HepG2 (cell line): ENCODE results near the gene LRRC51. TPM values are rescaled to one million over a fixed set of nuclear protein-coding genes. Genes with fewer than 3 reads are reported as not detected.
A peak's percentile ranks its signal among the peaks of the same experiment; 100 is the strongest.

ENCODE experiments used
- ATAC-seq: fragments of 200-7000 bp; cut with Tn5 transposase; 3 replicates; pipeline ENCODE4 v1.9.1; 2020; ENCODE audit warnings: mild to moderate bottlenecking, moderate library complexity
- BruUV-seq: library from RNA; stranded (reverse); fragments of 400-500 nt; replicated peaks from 2 replicates; lab custom pipeline; 2021; lab: Mats Ljungman, UMichigan
- CTCF ChIA-PET: fragments of 300-600 bp; formaldehyde crosslinking; extraction: SDS; loops from one replicate; lab custom pipeline; 2021; ENCODE audit warnings: low total read pairs, inconsistent platforms, low intra/inter-chr PET ratio; lab: Yijun Ruan, JAX
- POLR2A ChIA-PET: fragments of 350-600 bp; sonication (Branson Sonifier 250); formaldehyde crosslinking; loops from one replicate; lab custom pipeline; 2020; ENCODE audit warnings: antibody characterized with exemption, inconsistent platforms; lab: Yijun Ruan, JAX
- DNase-seq: peaks from one replicate; pipeline ENCODE4 v3.0.0-alpha.2; 2015; ENCODE audit warnings: low spot score
- FAIRE-seq: peaks from 3 replicates; lab custom pipeline; 2011; peaks lifted over from hg19 to GRCh38; lab: Jason Lieb, UNC
- H2AFZ ChIP-seq: one replicate; pipeline ENCODE4 v1.6.1; 2011; ENCODE audit warnings: low read length, inconsistent platforms
- H3K27ac ChIP-seq: fragments of 300-600 bp; 3 replicates; pipeline ENCODE4 v1.8.0; 2011; ENCODE audit warnings: mixed run types, mild to moderate bottlenecking, mixed read lengths, low read length, inconsistent platforms; ENCODE audit not compliant: insufficient read depth; ENCODE audit errors: extremely low read length
- H3K27me3 ChIP-seq, 2 experiments: fragments of 200-600 bp in 1 of 2; 2 replicates in 1 of 2; 3 replicates in 1 of 2; pipeline versions ENCODE4 v1.6.0 to v1.8.0; 2011; ENCODE audit warnings: low read length in 2 of 2, mild to moderate bottlenecking in 2 of 2, moderate library complexity in 2 of 2, inconsistent platforms in 1 of 2; ENCODE audit not compliant: insufficient read depth in 2 of 2, control insufficient read depth in 1 of 2
- H3K36me3 ChIP-seq, 2 experiments: fragments of 200-600 bp in 1 of 2; replicated peaks in 1 of 2; 2 replicates in 1 of 2; 3 replicates in 1 of 2; pipeline versions ENCODE4 v1.5.1 to v1.8.0; 2011; ENCODE audit warnings: low read length in 2 of 2, inconsistent platforms in 1 of 2; ENCODE audit not compliant: insufficient read depth in 2 of 2, control insufficient read depth in 1 of 2
- H3K4me1 ChIP-seq: 2 replicates; pipeline ENCODE4 v1.5.1; 2012; ENCODE audit warnings: low read length, inconsistent platforms; ENCODE audit not compliant: insufficient read depth
- H3K4me2 ChIP-seq: 2 replicates; pipeline ENCODE4 v1.6.0; 2011; ENCODE audit warnings: low read depth, low read length, inconsistent platforms
- H3K4me3 ChIP-seq, 3 experiments: fragments of 200-600 bp in 1 of 3; sonication (generic), shearing (Covaris generic) in 1 of 3; replicated peaks in 1 of 3; 2 replicates each; pipeline ENCODE4 v1.5.1; 2011 to 2016; ENCODE audit warnings: low read length in 3 of 3, inconsistent platforms in 2 of 3, low read depth in 2 of 3, mild to moderate bottlenecking in 2 of 3, control low read depth in 1 of 3, mixed read lengths in 1 of 3; ENCODE audit not compliant: insufficient read depth in 1 of 3
- H3K79me2 ChIP-seq: one replicate; pipeline ENCODE4 v1.6.1; 2011; ENCODE audit warnings: low read length, inconsistent platforms; ENCODE audit not compliant: insufficient read depth
- H3K9ac ChIP-seq: 2 replicates; pipeline ENCODE4 v1.6.0; 2011; ENCODE audit warnings: mild to moderate bottlenecking, low read depth, low read length, inconsistent platforms; ENCODE audit not compliant: insufficient read depth
- H3K9me3 ChIP-seq: 2 replicates; pipeline ENCODE4 v1.5.1; 2012; ENCODE audit warnings: mild to moderate bottlenecking, low read length
- H4K20me1 ChIP-seq: 2 replicates; pipeline ENCODE4 v1.6.0; 2011; ENCODE audit warnings: inconsistent platforms, mild to moderate bottlenecking, low read length, moderate library complexity; ENCODE audit not compliant: insufficient read depth
- ATF7-NPFF ChIP-seq: sonication (generic); formaldehyde crosslinking; IDR thresholded peaks from 2 replicates; pipeline ENCODE4 v1.8.1; 2023; ENCODE audit warnings: mild to moderate bottlenecking, low read depth, missing genetic modification reagents, moderate library complexity
- CBX2 ChIP-seq, 2 experiments: fragments of 200-600 bp in 1 of 2; sonication (generic); formaldehyde crosslinking in 1 of 2; IDR thresholded peaks; 2 replicates each; pipeline versions ENCODE4 v1.7.0 to v1.8.1; 2018 to 2022; ENCODE audit warnings: low read depth in 2 of 2, low read length in 1 of 2, mild to moderate bottlenecking in 1 of 2, missing genetic modification reagents in 1 of 2
- CC2D1A ChIP-seq: sonication (generic); formaldehyde crosslinking; IDR thresholded peaks from 2 replicates; pipeline ENCODE4 v1.8.1; 2023; ENCODE audit warnings: mild to moderate bottlenecking, missing genetic modification reagents
- CCDC6 ChIP-seq: sonication (generic); formaldehyde crosslinking; IDR thresholded peaks from 2 replicates; pipeline ENCODE4 v1.8.1; 2022; ENCODE audit warnings: mild to moderate bottlenecking, missing genetic modification reagents, moderate library complexity
- CTCF ChIP-seq: sonication (generic); formaldehyde crosslinking; IDR thresholded peaks from 2 replicates; pipeline ENCODE4 v1.5.0; 2020; ENCODE audit warnings: mild to moderate bottlenecking, missing genetic modification reagents, moderate library complexity
- ELF4 ChIP-seq: sonication (generic); formaldehyde crosslinking; IDR thresholded peaks from 2 replicates; pipeline ENCODE4 v1.5.0; 2020; ENCODE audit warnings: missing genetic modification reagents, mild to moderate bottlenecking, moderate library complexity, borderline replicate concordance
- MBD4 ChIP-seq: IDR thresholded peaks from 2 replicates; pipeline ENCODE4 v1.6.1; 2012; ENCODE audit warnings: low read length, inconsistent platforms, borderline replicate concordance
- NFE2L2 ChIP-seq: fragments of 150-350 bp; IDR thresholded peaks from 2 replicates; pipeline ENCODE4 v1.6.1; 2014; ENCODE audit warnings: low read length
- SMYD3 ChIP-seq: sonication (generic); formaldehyde crosslinking; IDR thresholded peaks from 2 replicates; pipeline ENCODE4 v1.8.1; 2023; ENCODE audit warnings: mild to moderate bottlenecking, missing genetic modification reagents
- SNAPC2 ChIP-seq: sonication (generic); formaldehyde crosslinking; IDR thresholded peaks from 2 replicates; pipeline ENCODE4 v1.8.1; 2022; ENCODE audit warnings: mild to moderate bottlenecking, missing genetic modification reagents
- SOX6 ChIP-seq, 2 experiments: fragments of 450-650 bp in 1 of 2; sonication (generic) in 1 of 2; formaldehyde crosslinking in 1 of 2; IDR thresholded peaks; 2 replicates each; pipeline versions ENCODE4 v1.4.0 to v1.6.1; 2017 to 2020; ENCODE audit warnings: antibody characterized with exemption in 1 of 2, mild to moderate bottlenecking in 1 of 2, missing genetic modification reagents in 1 of 2
- TBX2 ChIP-seq: sonication (generic); formaldehyde crosslinking; IDR thresholded peaks from 2 replicates; pipeline ENCODE4 v1.5.0; 2020; ENCODE audit warnings: missing genetic modification reagents, mild to moderate bottlenecking, borderline replicate concordance
- ZFP62 ChIP-seq: sonication (generic); formaldehyde crosslinking; IDR thresholded peaks from 2 replicates; pipeline ENCODE4 v1.4.0; 2020; ENCODE audit warnings: missing genetic modification reagents
- ZNF251 ChIP-seq: sonication (generic); formaldehyde crosslinking; IDR thresholded peaks from 2 replicates; pipeline ENCODE4 v1.9.0; 2021; ENCODE audit warnings: mild to moderate bottlenecking, missing genetic modification reagents
- ZNF275 ChIP-seq: sonication (generic); formaldehyde crosslinking; IDR thresholded peaks from 2 replicates; pipeline ENCODE4 v1.8.0; 2022; ENCODE audit warnings: missing genetic modification reagents, mild to moderate bottlenecking, inconsistent platforms, borderline replicate concordance
- ZNF3 ChIP-seq: IDR thresholded peaks from 2 replicates; pipeline ENCODE4 v1.7.0; 2017; ENCODE audit warnings: inconsistent platforms
- ZNF367 ChIP-seq: sonication (generic); formaldehyde crosslinking; IDR thresholded peaks from 2 replicates; pipeline ENCODE4 v1.4.0; 2020; ENCODE audit warnings: missing genetic modification reagents, borderline replicate concordance
- ZNF451 ChIP-seq: sonication (generic); formaldehyde crosslinking; IDR thresholded peaks from 2 replicates; pipeline ENCODE4 v1.5.0; 2020; ENCODE audit warnings: mild to moderate bottlenecking, missing genetic modification reagents
- ZNF569 ChIP-seq: sonication (generic); formaldehyde crosslinking; IDR thresholded peaks from 2 replicates; pipeline ENCODE4 v1.5.0; 2020; ENCODE audit warnings: mild to moderate bottlenecking, missing genetic modification reagents, moderate library complexity, borderline replicate concordance
- ZNF619 ChIP-seq: sonication (generic); formaldehyde crosslinking; IDR thresholded peaks from 2 replicates; pipeline ENCODE4 v1.4.0; 2020; ENCODE audit warnings: mild to moderate bottlenecking, missing genetic modification reagents
- ZNF678 ChIP-seq: sonication (generic); formaldehyde crosslinking; IDR thresholded peaks from 2 replicates; pipeline ENCODE4 v1.4.0; 2020; ENCODE audit warnings: mild to moderate bottlenecking, missing genetic modification reagents
- WGBS: methylation state at CpG from one replicate; pipeline ENCODE4 v1.1.6; 2017; ENCODE audit warnings: low lambda C conversion rate; 5-methylcytosine and 5-hydroxymethylcytosine counted together
- in situ Hi-C: cut with HindIII; loops from 2 replicates; pipeline ENCODE4 v1.10.0; 2017; ENCODE audit warnings: low pct_unique_long_range_greater_than_20kb; ENCODE audit not compliant: extremely low pct_ligation_motif_present
- intact Hi-C: fragments of 100-400 bp; cut with micrococcal nuclease; formaldehyde crosslinking; loops from one replicate; pipeline ENCODE4 v1.10.0; 2022; ENCODE audit not compliant: unreplicated experiment
- polyA plus RNA-seq, 8 experiments: library from polyadenylated mRNA; depleted of rRNA in 3 of 8; stranded (reverse) in 7 of 8; unstranded in 1 of 8; fragments of >200 nt; fragmentation: Illumina TruSeq in 4 of 8; extraction: Trizol in 4 of 8; gene quantifications; 2 replicates each; pipeline versions ENCODE4 v1.2.1 to v1.2.3, GENCODE V29; 2011 to 2016; ENCODE audit warnings: low read depth in 4 of 8, missing spikeins in 1 of 8, mixed read lengths in 1 of 8; ENCODE audit not compliant: insufficient read depth in 1 of 8
- total RNA-seq, 5 experiments: library from RNA; depleted of rRNA; stranded (reverse); fragments of >200 nt; fragmentation: Illumina TruSeq; extraction: Trizol; gene quantifications; 2 replicates each; pipeline ENCODE4 v1.2.3, GENCODE V29; 2016; ENCODE audit warnings: low read depth in 1 of 5

LRRC51 gene
- total and polyA plus RNA-seq, 2 of the 13 experiments (the other 11 are each of a cell fraction or from before 2014, with no cell fraction given) = 5.3 to 6.0 TPM

GRCh38 chr11:72112978-72113808 is 32.5 kb downstream of the LRRC51 start:
- Histone ChIP-seq H3K79me2 (no peaks in the 10 kb centered on the region), H3K36me3 (peaks cover 0 to 2% of the 10 kb centered on the region in 2 experiments; a peak in 1 of 5 replicates), H3K27ac (peak overlapping the region; percentile 92), H3K4me2 (peak overlapping the region; percentile 98), H2AFZ (no peak overlapping the region), H3K9me3 (no peaks in the 10 kb centered on the region), H3K4me3 (peak overlapping the region; percentile 55 to 74 (median 73)), H4K20me1 (no peaks in the 10 kb centered on the region), H3K27me3 (peaks cover 0 to 9% of the 10 kb centered on the region in 2 experiments; a peak in 1 of 5 replicates), H3K4me1 (peaks cover 17% of the 10 kb centered on the region), H3K9ac (peak overlapping the region; percentile 95)
- ChIA-PET CTCF (no interaction called here), POLR2A (interaction anchor here (1.0 to 2.1 kb wide), 7 partner anchors 11 to 184 kb away, joined by 3 to 13 read pairs (median 6); partner anchors contain the start of genes LAMTOR1 and RNF121)
- FAIRE-seq = no peak
- no peak for DNase-seq
- in situ Hi-C loops (no loop called here), intact Hi-C loops (loop anchor here (1.0 kb wide), 1 partner anchor 10 kb away; the partner anchor contains the start of gene LAMTOR1)
- TSS peak; percentile 93 for BruUV-seq
- 65% methylated on average over 9 of the region's 9 CpGs for WGBS
- no peak for ATAC-seq
- TF ChIP-seq ZNF619 (CRISPR knock-in tag) (0 out of 2 replicates have a peak, but pooled peaks have one; percentile 21), ELF4 (CRISPR knock-in tag) (peak; percentile 50; the same call in 1 of the 2 replicates), MBD4 (no peak), CCDC6 (no peak), CBX2 (IDR thresholded peaks at IDR 0.05; ENCODE audit: low read depth, low read length) (no peak), CBX2 (CRISPR knock-in tag; IDR thresholded peaks at IDR 0.05; ENCODE audit: low read depth) (0 out of 2 replicates have a peak, but pooled peaks have one; percentile 37), TBX2 (0 out of 2 replicates have a peak, but pooled peaks have one; percentile 3), ZNF275 (no peak), ZNF251 (CRISPR knock-in tag) (no peak), ZNF367 (CRISPR knock-in tag) (no peak), ZNF678 (no peak), ZNF451 (CRISPR knock-in tag) (no peak), SMYD3 (peak; percentile 65; the same call in 1 of the 2 replicates), ATF7-NPFF (CRISPR knock-in tag) (peak; percentile 40; the same call in 1 of the 2 replicates), SNAPC2 (CRISPR knock-in tag) (0 out of 2 replicates have a peak, but pooled peaks have one; percentile 35), ZNF3 (no peak), ZNF569 (CRISPR knock-in tag) (no peak), SOX6 (IDR thresholded peaks at IDR 0.05) (no peak), SOX6 (CRISPR knock-in tag; IDR thresholded peaks at IDR 0.05) (0 out of 2 replicates have a peak, but pooled peaks have one; percentile 5), NFE2L2 (no peak), CC2D1A (CRISPR knock-in tag) (peak; percentile 82; the same call in 1 of the 2 replicates), ZFP62 (no peak), CTCF (CRISPR knock-in tag) (no peak)
